Measurements from ENCODE around the gene LOXL1. TPM values are rescaled to one million over a fixed set of nuclear protein-coding genes. Genes with fewer than 3 reads are reported as not detected.

Gene LOXL1
- 53.4 and 176 TPM in 2 replicates for total RNA-seq (ENCODE audit: low replicate concordance)

DNA sequence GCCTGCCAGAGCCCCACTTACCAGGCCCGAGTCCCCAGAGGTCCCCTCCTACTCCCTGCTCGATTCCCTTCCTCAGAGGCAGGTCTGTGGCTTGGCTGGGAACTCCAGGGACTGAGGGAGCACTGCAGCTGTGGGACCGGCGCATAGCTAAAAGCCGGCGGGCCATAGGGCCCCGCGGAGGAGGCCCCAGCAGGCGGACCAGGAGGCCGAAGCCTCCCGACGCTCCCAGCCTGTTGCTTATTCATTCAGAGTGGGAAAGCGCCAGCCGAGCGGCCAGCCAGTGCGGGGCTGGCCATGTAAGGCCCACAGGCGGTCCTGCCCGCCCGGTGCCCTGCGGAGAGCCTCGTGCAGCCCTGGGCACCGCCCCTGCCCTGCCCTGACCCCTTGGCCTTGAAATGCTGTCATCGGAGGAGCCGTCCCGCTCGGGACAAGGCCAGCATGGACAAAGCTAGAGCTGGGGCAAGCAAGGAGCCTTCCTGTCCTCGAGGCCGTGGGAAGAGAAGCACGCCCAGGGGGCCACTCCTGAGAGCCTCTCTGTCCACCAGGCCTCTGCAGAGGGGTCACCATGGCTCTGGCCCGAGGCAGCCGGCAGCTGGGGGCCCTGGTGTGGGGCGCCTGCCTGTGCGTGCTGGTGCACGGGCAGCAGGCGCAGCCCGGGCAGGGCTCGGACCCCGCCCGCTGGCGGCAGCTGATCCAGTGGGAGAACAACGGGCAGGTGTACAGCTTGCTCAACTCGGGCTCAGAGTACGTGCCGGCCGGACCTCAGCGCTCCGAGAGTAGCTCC is at the start of gene LOXL1:
TSS of gene LOXL1 (plus strand) at position 244 of the 784 bp plus-strand sequence. CDS start at position 566, 322 bp downstream.
- DNase-seq (ENCODE audit: low read depth), result peak; percentile 91
- peak within 1 kb of the TSS; percentile 93 for H3K4me3 ChIP-seq (ENCODE audit: low read depth, low read length)
- no peak for TF ChIP-seq CTCF (IDR thresholded peaks at IDR 0.05; ENCODE audit: insufficient read depth, low read length)

- no peak overlapping the region for H3K4me3 ChIP-seq (ENCODE audit: low read depth, low read length)
- no peak for TF ChIP-seq CTCF (IDR thresholded peaks at IDR 0.05; ENCODE audit: insufficient read depth, low read length)
- DNase-seq (ENCODE audit: low read depth), result no peak
Observed at GRCh38 chr15:73879426-73879825, 46.8 kb upstream of the LOXL1 start.

DNA sequence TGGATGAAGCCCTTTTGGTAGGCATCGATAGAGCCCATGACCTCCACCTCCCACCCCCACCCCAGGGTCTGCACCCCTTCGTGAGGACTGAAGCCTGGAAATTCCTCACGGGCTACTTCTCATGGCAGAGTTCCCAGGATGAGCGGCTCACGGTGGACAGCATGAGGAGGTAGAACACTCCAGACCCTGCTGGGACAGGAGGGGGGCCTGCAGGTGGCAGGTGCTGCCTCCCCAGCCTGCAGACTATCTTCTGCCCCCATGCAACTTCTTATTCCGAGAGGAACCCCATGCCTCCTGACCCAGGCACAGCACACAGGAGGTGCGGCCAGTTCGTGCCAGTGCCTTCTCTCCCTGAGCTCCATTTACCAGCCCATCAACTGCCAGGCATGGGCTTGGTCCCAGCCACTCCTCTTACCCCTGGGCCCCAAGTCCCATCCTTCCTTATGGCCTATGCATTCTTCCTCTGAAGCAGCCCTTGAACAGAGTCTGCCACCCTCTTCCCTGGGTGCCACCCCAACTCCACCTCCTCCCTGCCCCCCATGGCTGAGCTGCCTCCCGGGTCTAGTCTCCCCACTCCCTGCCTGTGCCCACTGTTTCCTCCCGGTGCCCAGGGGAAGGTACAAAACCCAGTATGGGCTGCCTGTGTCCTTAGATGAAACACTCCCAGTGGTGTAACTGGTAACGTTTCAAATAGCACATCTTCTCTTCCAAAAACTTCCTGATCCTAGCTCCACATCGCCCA is 44.5 kb upstream of the LOXL1 start:
- H3K4me3 ChIP-seq (ENCODE audit: low read depth, low read length), result no peak overlapping the region
- TF ChIP-seq CTCF (IDR thresholded peaks at IDR 0.05; ENCODE audit: insufficient read depth, low read length), result no peak
- no peak for DNase-seq (ENCODE audit: low read depth)

- DNase-seq (ENCODE audit: low read depth), result no peak
- TF ChIP-seq CTCF (IDR thresholded peaks at IDR 0.05; ENCODE audit: insufficient read depth, low read length), result no peak
- H3K4me3 ChIP-seq (ENCODE audit: low read depth, low read length), result no peak overlapping the region
Observed at GRCh38 chr15:73882761-73883419, 43.4 kb upstream of the LOXL1 start.

- H3K4me3 ChIP-seq (ENCODE audit: low read depth, low read length), result no peak overlapping the region
- no peak for DNase-seq (ENCODE audit: low read depth)
- no peak for TF ChIP-seq CTCF (IDR thresholded peaks at IDR 0.05; ENCODE audit: insufficient read depth, low read length)
Observed at GRCh38 chr15:73884159-73884558, 42.1 kb upstream of the LOXL1 start.

GRCh38 chr15:73885954-73886700 is 40.1 kb upstream of the LOXL1 start:
- DNase-seq (ENCODE audit: low read depth), result no peak
- H3K4me3 ChIP-seq (ENCODE audit: low read depth, low read length), result no peak overlapping the region
- TF ChIP-seq CTCF (IDR thresholded peaks at IDR 0.05; ENCODE audit: insufficient read depth, low read length), result no peak
